Osteoblast (primary cell): Measurements from ENCODE around the gene PUS10. TPM values are rescaled to one million over a fixed set of nuclear protein-coding genes. Genes with fewer than 3 reads are reported as not detected.
"Not testable (repeated sequence)": the region's sequence is repeated elsewhere in the genome, so short reads cannot be mapped to it uniquely, and the experiment has no call there.

ENCODE experiments used
- DNase-seq: peaks from one replicate; pipeline ENCODE4 v3.0.0; 2011; ENCODE audit warnings: low spot score, mixed read lengths; ENCODE audit not compliant: insufficient read length; ENCODE audit errors: missing footprints
- H2AFZ ChIP-seq: 2 replicates; pipeline ENCODE4 v1.6.0; 2011; ENCODE audit warnings: mild to moderate bottlenecking, low read length
- H3K27ac ChIP-seq: 2 replicates; pipeline ENCODE4 v1.5.1; 2011; ENCODE audit warnings: mild to moderate bottlenecking, low read depth, low read length, moderate library complexity
- H3K27me3 ChIP-seq: 2 replicates; pipeline ENCODE4 v1.6.0; 2012; ENCODE audit warnings: mild to moderate bottlenecking, control low read depth, inconsistent platforms, low read length, moderate library complexity; ENCODE audit not compliant: insufficient read depth
- H3K36me3 ChIP-seq: 2 replicates; pipeline ENCODE4 v1.5.1; 2011; ENCODE audit warnings: mild to moderate bottlenecking, low read length, control low read depth, moderate library complexity; ENCODE audit not compliant: insufficient read depth
- H3K4me1 ChIP-seq: 2 replicates; pipeline ENCODE4 v1.5.1; 2011; ENCODE audit warnings: mild to moderate bottlenecking, low read length, control low read depth, moderate library complexity; ENCODE audit not compliant: insufficient read depth
- H3K4me2 ChIP-seq: 2 replicates; pipeline ENCODE4 v1.6.0; 2011; ENCODE audit warnings: mild to moderate bottlenecking, low read length; ENCODE audit not compliant: insufficient read depth
- H3K4me3 ChIP-seq: fragments of 200-600 bp; sonication (generic); 3 replicates; pipeline ENCODE4 v1.5.1; 2012; ENCODE audit warnings: mild to moderate bottlenecking, low read length, inconsistent platforms; ENCODE audit not compliant: insufficient read depth
- H3K79me2 ChIP-seq: 2 replicates; pipeline ENCODE4 v1.6.0; 2012; ENCODE audit warnings: mild to moderate bottlenecking, low read length, control low read depth, inconsistent platforms; ENCODE audit not compliant: insufficient read depth
- H3K9me3 ChIP-seq: 2 replicates; pipeline ENCODE4 v1.5.1; 2011; ENCODE audit warnings: low read depth, low read length, control low read depth
- H4K20me1 ChIP-seq: 2 replicates; pipeline ENCODE4 v1.6.0; 2012; ENCODE audit warnings: mild to moderate bottlenecking, low read length, control low read depth; ENCODE audit not compliant: insufficient read depth
- CTCF ChIP-seq: IDR thresholded peaks from 2 replicates; pipeline ENCODE4 v1.5.1; 2011; ENCODE audit warnings: mild to moderate bottlenecking, low read depth, low read length, moderate library complexity; ENCODE audit errors: extremely low read depth
- total RNA-seq: library from RNA; depleted of rRNA; stranded (reverse); fragments of >200 nt; gene quantifications from 2 replicates; pipeline ENCODE4 v1.2.3, GENCODE V29; 2012

Gene PUS10
- total RNA-seq, 1 donor = 5.8 TPM

GRCh38 chr2:60992985-60993392 is 25.1 kb downstream of the PUS10 start:
- Histone ChIP-seq H3K27ac (no peak overlapping the region), H3K27me3 (no peaks in the 10 kb centered on the region), H3K4me3 (no peak overlapping the region), H4K20me1 (no peaks in the 10 kb centered on the region), H2AFZ (no peak overlapping the region), H3K4me2 (no peak overlapping the region), H3K9me3 (peaks cover 3% of the 10 kb centered on the region), H3K4me1 (no peaks in the 10 kb centered on the region), H3K36me3 (no peaks in the 10 kb centered on the region), H3K79me2 (no peaks in the 10 kb centered on the region)
- DNase-seq = no peak
- TF ChIP-seq CTCF = no peak

GRCh38 chr2:60991644-60992043 is 26.4 kb downstream of the PUS10 start:
- Histone ChIP-seq H4K20me1 (no peaks in the 10 kb centered on the region), H3K4me3 (no peak overlapping the region), H3K27me3 (no peaks in the 10 kb centered on the region), H3K4me2 (no peak overlapping the region), H3K4me1 (no peaks in the 10 kb centered on the region), H3K27ac (no peak overlapping the region), H3K79me2 (no peaks in the 10 kb centered on the region), H2AFZ (no peak overlapping the region), H3K9me3 (peaks cover 3% of the 10 kb centered on the region), H3K36me3 (no peaks in the 10 kb centered on the region)
- no peak for DNase-seq
- TF ChIP-seq CTCF = no peak

GRCh38 chr2:60989259-60989658 is 28.8 kb downstream of the PUS10 start:
- Histone ChIP-seq H3K27me3 (no peaks in the 10 kb centered on the region), H3K79me2 (no peaks in the 10 kb centered on the region), H3K36me3 (no peaks in the 10 kb centered on the region), H3K27ac (no peak overlapping the region), H3K9me3 (peaks cover 3% of the 10 kb centered on the region), H3K4me2 (no peak overlapping the region), H4K20me1 (no peaks in the 10 kb centered on the region), H3K4me1 (no peaks in the 10 kb centered on the region), H2AFZ (no peak overlapping the region), H3K4me3 (no peak overlapping the region)
- DNase-seq = no peak
- TF ChIP-seq CTCF = no peak

- H3K9me3 ChIP-seq, H3K4me1 ChIP-seq, DNase-seq, H3K27ac ChIP-seq, H3K4me3 ChIP-seq, H4K20me1 ChIP-seq, H2AFZ ChIP-seq, H3K4me2 ChIP-seq, H3K36me3 ChIP-seq, H3K79me2 ChIP-seq, H3K27me3 ChIP-seq: not testable (repeated sequence)
These were observed 30.4 kb downstream of the PUS10 start for GRCh38 chr2:60987656-60988055.
